Nephron progenitor cell (in vitro differentiated cells): Measurements from ENCODE around the gene BICRAL.
"Not testable (repeated sequence)": the region's sequence is repeated elsewhere in the genome, so short reads cannot be mapped to it uniquely, and the experiment has no call there.

ENCODE experiments used
- DNase-seq: peaks from one replicate; pipeline ENCODE4 v3.0.0; 2021
- H3K27ac Mint-ChIP-seq: 2 replicates; pipeline ENCODE4 v1.8.0; 2021; ENCODE audit warnings: mild to moderate bottlenecking, moderate library complexity, mixed read lengths
- H3K27me3 Mint-ChIP-seq: 2 replicates; pipeline ENCODE4 v1.8.0; 2021; ENCODE audit warnings: mild to moderate bottlenecking, low read depth, mixed read lengths; ENCODE audit not compliant: poor library complexity
- H3K36me3 Mint-ChIP-seq: 2 replicates; pipeline ENCODE4 v1.8.0; 2021; ENCODE audit warnings: low read depth, mixed read lengths
- H3K4me1 Mint-ChIP-seq: 2 replicates; pipeline ENCODE4 v1.8.0; 2021; ENCODE audit warnings: mixed read lengths
- H3K4me3 Mint-ChIP-seq: 2 replicates; pipeline ENCODE4 v1.8.0; 2021; ENCODE audit warnings: mild to moderate bottlenecking, moderate library complexity, mixed read lengths
- H3K9me3 Mint-ChIP-seq: 2 replicates; pipeline ENCODE4 v1.8.0; 2021; ENCODE audit warnings: mild to moderate bottlenecking, moderate library complexity, mixed read lengths
- TF ChIP-seq, protein P1 (sequence below): fragments of 200-600 bp; sonication (generic); IDR thresholded peaks from 2 replicates; pipeline ENCODE4 v1.5.0; 2021; ENCODE audit warnings: antibody characterized with exemption

BICRAL gene

DNA sequence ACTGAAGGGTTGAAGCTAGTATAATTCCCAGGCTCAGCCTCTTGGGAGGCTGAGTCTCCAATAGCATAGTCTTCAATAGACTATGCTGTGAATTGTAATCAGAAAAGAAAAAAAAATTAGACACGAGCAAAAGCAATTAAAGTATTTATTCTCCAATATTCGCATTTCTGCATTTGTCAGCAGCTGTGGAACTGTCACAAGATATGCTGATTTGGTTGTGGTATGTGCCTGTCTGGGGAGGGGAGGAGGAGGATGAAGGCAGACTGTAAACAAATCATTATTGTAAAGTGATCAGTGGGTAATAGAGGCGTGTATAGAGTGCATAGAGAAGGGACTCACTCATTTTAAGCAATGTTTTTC is 10.1 kb upstream of the BICRAL start:
- Mint-ChIP-seq H3K4me1 (peaks cover 30% of the 10 kb centered on the region), H3K27ac (no peak overlapping the region), H3K27me3 (peaks cover 36% of the 10 kb centered on the region), H3K4me3 (peak overlapping the region; percentile 62), H3K9me3 (no peaks in the 10 kb centered on the region), H3K36me3 (no peaks in the 10 kb centered on the region)
- no peak for DNase-seq
- TF ChIP-seq, protein P1, sequence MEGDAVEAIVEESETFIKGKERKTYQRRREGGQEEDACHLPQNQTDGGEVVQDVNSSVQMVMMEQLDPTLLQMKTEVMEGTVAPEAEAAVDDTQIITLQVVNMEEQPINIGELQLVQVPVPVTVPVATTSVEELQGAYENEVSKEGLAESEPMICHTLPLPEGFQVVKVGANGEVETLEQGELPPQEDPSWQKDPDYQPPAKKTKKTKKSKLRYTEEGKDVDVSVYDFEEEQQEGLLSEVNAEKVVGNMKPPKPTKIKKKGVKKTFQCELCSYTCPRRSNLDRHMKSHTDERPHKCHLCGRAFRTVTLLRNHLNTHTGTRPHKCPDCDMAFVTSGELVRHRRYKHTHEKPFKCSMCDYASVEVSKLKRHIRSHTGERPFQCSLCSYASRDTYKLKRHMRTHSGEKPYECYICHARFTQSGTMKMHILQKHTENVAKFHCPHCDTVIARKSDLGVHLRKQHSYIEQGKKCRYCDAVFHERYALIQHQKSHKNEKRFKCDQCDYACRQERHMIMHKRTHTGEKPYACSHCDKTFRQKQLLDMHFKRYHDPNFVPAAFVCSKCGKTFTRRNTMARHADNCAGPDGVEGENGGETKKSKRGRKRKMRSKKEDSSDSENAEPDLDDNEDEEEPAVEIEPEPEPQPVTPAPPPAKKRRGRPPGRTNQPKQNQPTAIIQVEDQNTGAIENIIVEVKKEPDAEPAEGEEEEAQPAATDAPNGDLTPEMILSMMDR = no peak

DNA sequence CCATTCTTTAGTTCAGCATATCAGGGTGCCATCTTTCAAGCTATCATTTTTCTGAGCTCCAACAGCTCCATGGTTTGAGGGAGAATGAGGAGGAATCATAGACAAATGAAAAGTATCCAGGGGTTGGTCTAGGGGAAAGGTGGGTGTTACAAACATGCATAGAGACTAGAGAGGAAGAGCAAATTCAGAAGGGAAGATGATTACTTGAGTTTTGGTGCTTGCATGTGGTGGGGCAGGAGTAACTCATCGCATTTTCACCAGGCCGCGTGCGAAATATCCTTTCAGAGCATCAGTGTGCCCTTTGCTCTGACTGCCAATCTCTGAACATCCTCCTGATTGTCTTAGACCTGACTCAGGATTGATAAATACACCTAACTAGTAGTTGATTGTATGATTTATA is 7.7 kb upstream of the BICRAL start:
- DNase-seq = no peak
- no peaks in the 10 kb centered on the region for H3K9me3 Mint-ChIP-seq
- H3K27me3 Mint-ChIP-seq = peaks cover 33% of the 10 kb centered on the region
- peaks cover 34% of the 10 kb centered on the region for H3K4me1 Mint-ChIP-seq
- TF ChIP-seq, protein P1 = no peak
- no peak overlapping the region for H3K27ac Mint-ChIP-seq
- H3K4me3 Mint-ChIP-seq = no peak overlapping the region
- no peaks in the 10 kb centered on the region for H3K36me3 Mint-ChIP-seq

DNA sequence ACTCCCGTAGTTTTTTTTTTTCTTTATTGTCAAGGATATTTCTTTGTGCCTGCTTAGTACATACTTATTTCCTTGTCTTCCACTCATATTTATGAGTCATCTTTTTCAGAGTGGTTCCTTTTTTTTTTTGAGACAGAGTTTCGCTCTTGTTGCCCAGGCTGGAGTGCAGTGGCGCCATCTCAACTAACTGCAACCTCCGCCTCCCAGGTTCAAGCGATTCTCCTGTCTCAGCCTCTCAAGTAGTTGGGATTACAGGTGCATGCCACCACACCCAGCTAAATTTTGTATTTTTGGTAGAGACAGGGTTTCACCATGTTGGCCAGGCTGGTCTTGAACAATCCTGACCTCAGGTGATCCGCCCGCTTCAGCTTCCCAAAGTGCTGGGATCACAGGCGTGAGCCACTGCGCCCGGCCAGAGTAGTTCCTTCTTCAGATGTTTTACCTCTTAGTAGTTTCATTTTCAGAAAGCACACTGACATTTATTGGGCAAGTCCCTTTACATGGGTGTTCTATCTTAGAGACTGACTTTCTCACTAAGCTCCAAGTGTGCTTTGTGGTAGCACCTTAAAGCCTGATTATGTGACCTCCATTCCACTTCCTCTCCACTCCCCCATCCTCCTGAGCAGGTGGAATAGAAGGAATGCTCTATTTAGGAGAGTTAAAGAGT is 6.9 kb upstream of the BICRAL start:
- Mint-ChIP-seq H3K27me3 (peaks cover 31% of the 10 kb centered on the region), H3K4me1 (peaks cover 35% of the 10 kb centered on the region), H3K27ac (peak overlapping the region; percentile 66)
- H3K9me3 Mint-ChIP-seq, H3K36me3 Mint-ChIP-seq, H3K4me3 Mint-ChIP-seq, DNase-seq: not testable (repeated sequence)

DNA sequence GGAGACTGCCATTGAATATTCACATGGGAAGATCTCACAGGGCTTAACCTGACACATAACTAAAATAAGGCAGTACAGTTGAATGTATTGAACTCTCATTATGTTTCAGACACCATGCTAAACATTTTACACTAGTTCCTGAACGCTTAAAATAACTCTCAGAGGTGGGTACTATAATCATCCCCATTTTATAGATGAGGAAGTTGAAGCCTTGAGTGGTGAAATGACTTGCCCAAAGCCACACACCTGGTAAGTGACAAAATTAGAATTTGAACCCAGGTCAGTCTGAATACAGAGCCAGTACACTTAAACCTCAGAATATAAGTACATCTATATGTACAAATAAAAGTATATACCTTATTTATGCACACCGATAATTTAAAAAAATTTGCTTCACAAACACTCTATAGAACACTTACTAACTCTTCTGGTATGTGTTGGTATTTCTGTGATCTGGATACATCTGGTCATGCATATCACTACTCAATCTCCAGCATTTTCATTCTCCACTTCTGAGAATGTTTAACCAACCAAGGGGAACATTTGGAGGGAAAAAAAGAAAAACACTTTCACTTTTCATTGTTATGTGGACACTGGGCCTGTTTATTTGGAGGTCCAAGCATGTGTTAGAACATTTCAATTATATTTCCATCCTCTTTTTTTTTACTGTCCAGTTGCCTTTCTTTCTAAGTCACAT is 4.6 kb upstream of the BICRAL start:
- H3K9me3 Mint-ChIP-seq = no peaks in the 10 kb centered on the region
- peaks cover 29% of the 10 kb centered on the region for H3K4me1 Mint-ChIP-seq
- no peaks in the 10 kb centered on the region for H3K36me3 Mint-ChIP-seq
- no peak overlapping the region for H3K27ac Mint-ChIP-seq
- TF ChIP-seq, protein P1 = no peak
- no peak overlapping the region for H3K4me3 Mint-ChIP-seq
- H3K27me3 Mint-ChIP-seq = peaks cover 13% of the 10 kb centered on the region
- no peak for DNase-seq

DNA sequence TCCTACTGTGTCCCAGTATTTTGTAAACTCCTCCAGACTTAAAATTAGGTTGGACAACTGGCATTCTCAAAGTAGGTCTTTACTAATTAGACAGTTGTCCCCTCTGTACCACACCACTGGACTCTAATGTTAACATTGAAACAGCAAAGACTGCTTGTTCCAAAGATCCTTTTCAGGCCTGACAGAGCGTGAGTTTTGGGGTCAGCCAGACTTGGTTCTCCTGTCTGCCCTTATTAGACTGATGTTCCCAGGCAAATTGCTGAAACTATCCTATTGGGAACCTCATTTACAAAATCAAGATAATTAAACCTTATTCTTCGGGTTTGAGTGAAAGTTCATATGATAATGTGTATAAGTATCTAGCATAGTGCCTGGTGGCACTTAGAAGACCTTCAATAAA is 3.7 kb upstream of the BICRAL start:
- Mint-ChIP-seq H3K4me3 (no peak overlapping the region), H3K27me3 (peaks cover 9% of the 10 kb centered on the region), H3K4me1 (peaks cover 29% of the 10 kb centered on the region), H3K9me3 (no peaks in the 10 kb centered on the region), H3K36me3 (no peaks in the 10 kb centered on the region), H3K27ac (no peak overlapping the region)
- DNase-seq = no peak
- TF ChIP-seq, protein P1 = no peak

DNA sequence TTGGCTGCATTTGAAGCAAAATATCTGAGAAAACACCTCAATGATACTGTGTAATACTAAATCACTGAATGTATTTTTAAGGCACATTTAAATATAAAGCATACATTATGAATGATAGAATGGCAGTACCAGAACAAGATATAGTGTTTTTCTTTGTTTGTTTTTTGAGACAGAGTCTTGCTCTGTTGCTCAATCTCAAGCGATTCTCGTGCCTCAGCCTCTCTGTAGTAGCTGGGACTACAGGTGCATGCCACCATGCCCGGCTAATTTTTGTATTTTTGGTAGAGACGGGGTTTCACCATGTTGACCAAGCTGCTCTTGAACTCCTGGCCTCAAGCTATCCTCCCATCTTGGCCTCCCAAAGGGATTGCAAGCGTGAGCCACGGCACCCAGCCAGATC is 2.3 kb upstream of the BICRAL start:
- DNase-seq = no peak
- Mint-ChIP-seq H3K9me3 (no peaks in the 10 kb centered on the region), H3K36me3 (no peaks in the 10 kb centered on the region), H3K4me3 (no peak overlapping the region), H3K27ac (no peak overlapping the region), H3K27me3 (peaks cover 8% of the 10 kb centered on the region), H3K4me1 (peaks cover 29% of the 10 kb centered on the region)
- TF ChIP-seq, protein P1 = no peak
